Kidney tubule cell (primary cell): Measurements from ENCODE around the gene SPAG6.

Experiments used
- DNase-seq: peaks from one replicate; pipeline ENCODE4 v3.0.0-alpha.2; 2018; ENCODE audit warnings: low spot score

Gene SPAG6

DNA sequence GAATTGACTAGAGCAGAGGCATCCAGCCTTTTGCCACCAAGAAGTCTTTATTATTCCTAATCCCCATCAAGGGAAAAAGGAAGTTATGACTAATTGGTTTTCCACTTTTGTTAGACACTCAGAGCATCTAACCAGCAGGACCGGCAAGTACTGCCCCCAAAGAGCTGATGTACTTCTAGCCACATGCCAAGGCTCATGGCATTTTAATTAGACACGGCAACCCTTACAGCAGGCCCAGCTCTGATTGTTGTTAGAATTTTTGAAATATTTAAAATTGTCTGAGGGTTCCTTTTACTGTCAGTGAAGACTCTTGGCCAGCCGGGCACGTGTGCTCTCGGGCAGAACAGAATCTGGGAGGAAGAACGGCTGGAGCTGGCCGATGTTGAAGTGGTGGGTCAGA is 114.8 kb downstream of the SPAG6 start:
- DNase-seq: no peak

DNA sequence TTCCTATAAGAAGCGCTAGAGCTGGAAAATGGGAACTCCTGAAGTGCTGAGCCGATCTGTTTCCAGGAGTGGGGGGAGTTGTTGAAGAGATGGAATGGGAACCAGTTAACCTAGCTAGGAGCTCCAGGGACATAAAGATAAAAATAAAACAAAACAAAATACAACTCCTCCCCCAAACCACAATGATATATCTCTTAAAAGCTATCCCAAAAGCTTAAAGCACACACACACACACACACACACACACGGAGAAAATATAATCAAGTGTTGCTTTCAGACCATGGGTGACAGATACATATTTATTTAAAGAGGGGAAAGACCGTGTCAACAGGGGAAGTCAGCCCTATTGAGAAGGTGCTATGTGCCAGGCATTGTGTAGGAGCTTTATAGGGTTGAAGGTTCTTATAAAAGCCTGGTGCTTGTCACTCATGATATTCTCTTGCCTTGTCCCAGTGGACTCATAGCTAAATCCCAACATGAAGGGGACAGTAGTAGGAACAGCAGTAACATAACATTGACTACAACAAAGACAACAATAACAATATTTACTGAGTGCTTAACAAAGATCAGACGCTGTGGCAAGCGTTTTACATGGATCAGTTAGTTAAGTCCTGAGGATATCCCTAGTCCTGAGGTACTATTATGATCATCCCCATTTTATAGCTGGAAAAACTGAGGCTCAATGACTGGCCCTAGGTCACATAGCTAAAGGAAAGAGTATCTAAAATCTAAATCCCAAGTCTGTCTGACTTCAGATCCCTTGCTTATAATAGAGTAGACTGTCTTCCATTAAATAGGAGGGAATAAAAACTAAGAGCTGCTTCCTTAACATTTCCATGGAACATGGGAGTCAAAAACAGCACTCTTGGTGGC is 115.5 kb downstream of the SPAG6 start:
- no peak for DNase-seq

DNA sequence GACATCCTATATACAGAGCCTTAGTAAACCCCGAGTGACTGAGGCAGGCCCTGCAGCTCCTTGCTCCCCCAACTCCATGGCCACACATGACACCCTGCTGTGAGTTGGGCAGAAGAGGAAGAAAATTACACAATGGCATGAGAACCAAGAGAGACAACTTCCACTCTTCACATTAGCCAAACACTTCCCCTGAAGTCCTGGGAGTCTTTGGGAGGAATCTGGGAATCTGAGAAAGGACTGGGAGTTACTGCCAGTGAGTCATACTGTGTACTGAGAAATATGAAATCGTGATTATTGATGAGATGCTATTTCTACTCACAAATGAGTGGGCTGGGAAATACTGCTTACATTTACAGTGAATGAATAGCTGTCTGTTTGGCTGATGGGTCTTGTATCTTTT is 116.6 kb downstream of the SPAG6 start:
- DNase-seq: no peak

DNA sequence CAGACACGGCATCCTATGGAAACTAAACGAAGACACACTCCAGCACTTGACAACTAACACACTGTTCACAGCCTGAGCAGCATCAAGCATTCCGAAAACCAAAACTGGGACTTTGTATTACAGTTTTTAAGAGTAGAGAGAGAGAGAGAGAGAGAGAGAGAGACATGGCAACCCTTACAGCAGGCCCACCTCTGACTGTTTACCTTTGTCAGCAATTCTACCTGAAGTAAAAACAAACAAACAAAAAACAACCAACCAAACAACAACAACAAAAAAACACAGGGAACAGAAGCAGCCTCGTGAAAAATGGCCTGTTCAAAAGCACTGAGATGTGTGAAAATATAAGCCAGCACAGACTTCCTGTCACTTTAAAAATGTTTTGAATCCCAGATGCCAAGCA is 118.0 kb downstream of the SPAG6 start:
- DNase-seq: no peak

DNA sequence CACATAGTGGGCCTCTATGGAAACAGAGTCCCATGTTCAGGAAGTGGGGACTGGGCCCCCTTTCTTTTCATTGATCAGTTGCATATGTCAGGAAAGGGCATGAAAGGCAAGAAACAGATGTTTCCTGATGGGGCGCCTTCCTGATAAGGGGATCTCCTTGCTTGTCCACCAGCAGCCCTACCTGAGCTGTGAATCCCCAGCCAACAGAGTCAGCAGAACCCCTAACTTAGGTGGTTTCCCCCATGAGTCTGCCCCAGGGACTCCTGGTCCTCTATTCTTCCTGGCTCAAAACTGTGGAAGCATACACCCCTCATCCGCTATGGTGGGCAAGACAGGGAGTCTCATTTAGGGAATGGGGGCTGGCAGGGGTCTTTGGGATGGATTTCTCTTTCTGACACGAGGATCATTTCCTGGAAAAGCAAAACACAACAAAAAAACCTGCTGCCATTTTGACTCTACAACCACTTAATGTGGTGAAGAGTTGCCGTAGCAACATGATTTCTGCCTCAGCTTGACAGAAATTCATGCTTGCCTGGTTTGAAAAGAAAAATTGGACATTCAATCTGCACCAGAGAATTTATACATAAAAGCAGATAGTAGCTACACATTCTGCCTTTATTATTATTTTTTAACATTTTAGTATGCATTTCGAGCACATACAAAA is 119.8 kb downstream of the SPAG6 start:
- no peak for DNase-seq

DNA sequence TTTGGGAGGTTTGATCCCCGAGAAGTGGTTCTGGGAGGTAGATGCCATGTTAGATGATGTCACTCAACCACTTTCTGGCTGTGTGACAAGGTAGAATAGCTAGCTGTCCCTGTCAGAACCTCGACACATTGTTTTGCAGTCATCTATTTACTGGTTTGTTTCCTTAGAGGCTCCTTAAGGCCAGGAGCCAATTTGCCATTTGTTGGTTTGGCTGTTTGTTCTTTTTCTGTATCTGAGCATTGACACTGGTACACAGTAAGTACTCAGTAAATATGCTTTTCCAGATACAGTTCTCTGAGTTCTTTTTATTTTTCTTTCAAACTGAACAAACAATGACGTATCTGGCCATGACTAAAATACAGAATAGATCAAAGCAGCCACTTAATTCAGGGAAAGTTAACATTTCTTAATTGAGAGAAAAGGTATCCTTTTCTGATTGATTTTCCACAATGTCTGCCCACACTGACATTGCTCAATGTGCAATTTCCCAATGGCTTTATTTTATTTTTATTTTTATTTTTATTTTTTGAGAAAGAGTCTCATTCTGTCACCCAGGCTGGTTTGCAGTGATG is 121.6 kb downstream of the SPAG6 start:
- DNase-seq: peak; percentile 17
